HG02759 (cell line): ENCODE measurements around the gene PCNX2.

Experiments used
- ATAC-seq: cut with Tn5 transposase; IDR thresholded peaks from one replicate; pipeline ENCODE4 v1.9.1; 2021; ENCODE audit warnings: mild to moderate bottlenecking, moderate library complexity; ENCODE audit not compliant: unreplicated experiment

Gene PCNX2

GRCh38 chr1:233261206-233261605, 34.3 kb downstream of the PCNX2 start:
- ATAC-seq = peak; percentile 97

- no peak for ATAC-seq
Measured at GRCh38 chr1:233257786-233258185, 37.7 kb downstream of the PCNX2 start.

GRCh38 chr1:233256789-233257188, 38.7 kb downstream of the PCNX2 start:
- no peak for ATAC-seq

- ATAC-seq = no peak
Measured at GRCh38 chr1:233256191-233256590, 39.3 kb downstream of the PCNX2 start.

- ATAC-seq = no peak
Measured at GRCh38 chr1:233255145-233255544, 40.4 kb downstream of the PCNX2 start.

GRCh38 chr1:233253832-233254331, 41.6 kb downstream of the PCNX2 start:
- ATAC-seq = no peak

GRCh38 chr1:233253231-233253831, 42.2 kb downstream of the PCNX2 start:
- no peak for ATAC-seq

- ATAC-seq = no peak
Measured at GRCh38 chr1:233252441-233252840, 43.1 kb downstream of the PCNX2 start.

GRCh38 chr1:233251201-233251720, 44.3 kb downstream of the PCNX2 start:
- no peak for ATAC-seq

GRCh38 chr1:233248014-233248413, 47.5 kb downstream of the PCNX2 start:
- no peak for ATAC-seq

- no peak for ATAC-seq
Measured at GRCh38 chr1:233246965-233247364, 48.6 kb downstream of the PCNX2 start.

- ATAC-seq = no peak
Measured at GRCh38 chr1:233245191-233245765, 50.2 kb downstream of the PCNX2 start.

- no peak for ATAC-seq
Measured at GRCh38 chr1:233244183-233244582, 51.3 kb downstream of the PCNX2 start.

GRCh38 chr1:233242827-233243483, 52.6 kb downstream of the PCNX2 start:
- no peak for ATAC-seq

GRCh38 chr1:233241759-233242158, 53.8 kb downstream of the PCNX2 start:
- no peak for ATAC-seq

- peak; percentile 71 for ATAC-seq
Measured at GRCh38 chr1:233240829-233241682, 54.5 kb downstream of the PCNX2 start.

- no peak for ATAC-seq
Measured at GRCh38 chr1:233240371-233240770, 55.2 kb downstream of the PCNX2 start.

GRCh38 chr1:233238884-233239431, 56.6 kb downstream of the PCNX2 start:
- ATAC-seq = no peak

GRCh38 chr1:233237647-233238046, 57.9 kb downstream of the PCNX2 start:
- ATAC-seq = no peak

- ATAC-seq = no peak
Measured at GRCh38 chr1:233233508-233234040, 62.0 kb downstream of the PCNX2 start.

GRCh38 chr1:233230011-233230410, 65.5 kb downstream of the PCNX2 start:
- ATAC-seq = no peak
